IMR-90 (cell line): ENCODE data around the gene IGF2R.

Source experiments
- FOS ChIP-seq: fragments of 150-350 bp; IDR thresholded peaks from 2 replicates; pipeline ENCODE4 v1.6.1; 2016; ENCODE audit warnings: low read depth, low read length
- TF ChIP-seq, protein P1 (sequence below): conservative IDR thresholded peaks from 2 replicates; pipeline ENCODE4 v1.5.1; 2012; ENCODE audit warnings: mild to moderate bottlenecking, low read depth, low read length, improper control_type of control experiment

DNA sequence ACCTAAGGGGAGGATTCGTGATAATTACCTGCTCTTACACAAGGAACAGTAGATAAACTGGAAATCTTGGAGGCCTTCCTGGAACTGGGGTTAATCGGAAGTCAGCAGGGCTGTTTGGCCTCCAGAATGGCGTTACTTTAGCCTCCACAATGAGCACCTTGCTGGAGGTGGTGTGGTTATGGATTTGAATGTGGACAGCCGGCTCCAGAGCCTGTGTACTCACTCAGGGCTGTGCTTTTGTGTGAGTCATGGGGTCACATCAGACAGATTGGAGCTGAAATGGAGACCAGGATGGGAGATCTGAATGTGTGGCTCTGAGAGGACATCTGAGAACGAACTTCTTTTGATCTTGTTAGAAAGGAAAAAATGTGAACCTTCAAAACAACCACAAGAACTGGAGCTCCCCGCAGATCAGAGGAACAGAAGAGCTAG lies 30.4 kb downstream of the IGF2R start:
- no peak for TF ChIP-seq FOS
- TF ChIP-seq, protein P1, sequence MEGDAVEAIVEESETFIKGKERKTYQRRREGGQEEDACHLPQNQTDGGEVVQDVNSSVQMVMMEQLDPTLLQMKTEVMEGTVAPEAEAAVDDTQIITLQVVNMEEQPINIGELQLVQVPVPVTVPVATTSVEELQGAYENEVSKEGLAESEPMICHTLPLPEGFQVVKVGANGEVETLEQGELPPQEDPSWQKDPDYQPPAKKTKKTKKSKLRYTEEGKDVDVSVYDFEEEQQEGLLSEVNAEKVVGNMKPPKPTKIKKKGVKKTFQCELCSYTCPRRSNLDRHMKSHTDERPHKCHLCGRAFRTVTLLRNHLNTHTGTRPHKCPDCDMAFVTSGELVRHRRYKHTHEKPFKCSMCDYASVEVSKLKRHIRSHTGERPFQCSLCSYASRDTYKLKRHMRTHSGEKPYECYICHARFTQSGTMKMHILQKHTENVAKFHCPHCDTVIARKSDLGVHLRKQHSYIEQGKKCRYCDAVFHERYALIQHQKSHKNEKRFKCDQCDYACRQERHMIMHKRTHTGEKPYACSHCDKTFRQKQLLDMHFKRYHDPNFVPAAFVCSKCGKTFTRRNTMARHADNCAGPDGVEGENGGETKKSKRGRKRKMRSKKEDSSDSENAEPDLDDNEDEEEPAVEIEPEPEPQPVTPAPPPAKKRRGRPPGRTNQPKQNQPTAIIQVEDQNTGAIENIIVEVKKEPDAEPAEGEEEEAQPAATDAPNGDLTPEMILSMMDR: no peak
